ENCODE results near the gene DST. TPM values are rescaled to one million over a fixed set of nuclear protein-coding genes. Genes with fewer than 3 reads are reported as not detected.

DST gene
- total RNA-seq, 1 donor from 2014 or later = 199 TPM

GRCh38 chr6:56432194-56432593, 210.5 kb downstream of the DST start:
- no peak for DNase-seq

- no peak for DNase-seq
These were observed 211.8 kb downstream of the DST start for GRCh38 chr6:56430629-56431600.

DNA sequence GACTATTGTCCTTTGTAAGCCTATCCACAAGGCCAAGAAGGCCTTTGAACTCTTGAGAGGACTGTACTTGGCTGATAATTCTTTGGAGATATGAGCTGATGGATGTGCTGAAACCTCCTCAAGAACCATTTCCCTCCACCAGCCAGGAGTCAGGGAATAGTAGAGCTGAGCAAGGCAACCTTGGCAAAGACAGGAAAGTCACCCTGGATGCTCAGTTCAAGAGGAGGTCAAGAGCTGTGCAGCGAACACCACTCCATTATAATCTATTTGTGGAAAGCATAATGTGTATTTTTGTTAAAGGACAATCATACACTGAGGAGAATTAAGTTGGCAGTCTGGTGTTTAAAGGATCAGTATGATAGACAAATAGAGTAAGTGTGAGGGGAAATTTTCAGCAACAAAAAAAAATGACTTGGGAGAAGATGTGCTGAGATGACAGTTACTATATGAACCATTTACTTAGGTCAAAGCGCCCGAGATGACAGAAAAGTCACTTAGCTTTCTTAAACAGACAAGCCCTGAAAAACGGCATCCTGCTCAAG, 218.1 kb downstream of the DST start:
- DNase-seq = no peak

DNA sequence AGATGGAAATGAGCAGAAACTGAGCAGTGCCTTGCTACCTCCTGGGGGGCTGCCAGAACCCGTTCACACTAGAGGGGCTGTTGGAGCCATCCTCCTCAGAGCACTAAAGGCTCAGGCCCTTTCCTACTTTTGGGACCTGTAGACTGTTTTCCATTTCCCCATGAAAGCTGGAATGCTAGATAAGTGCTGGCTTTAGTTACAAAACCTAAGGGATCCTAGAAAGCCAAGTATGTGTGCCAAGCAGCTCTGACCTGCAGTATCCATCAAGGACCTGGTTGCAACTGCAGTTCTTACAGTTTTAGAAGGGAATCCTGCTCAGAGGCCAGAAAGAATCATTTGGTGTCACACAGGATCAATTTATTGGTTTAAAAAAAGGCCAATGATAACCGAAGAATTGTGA, 218.6 kb downstream of the DST start:
- DNase-seq = no peak

GRCh38 chr6:56420296-56420695, 222.4 kb downstream of the DST start:
- DNase-seq = no peak

GRCh38 chr6:56419191-56419590, 223.5 kb downstream of the DST start:
- DNase-seq = no peak

DNA sequence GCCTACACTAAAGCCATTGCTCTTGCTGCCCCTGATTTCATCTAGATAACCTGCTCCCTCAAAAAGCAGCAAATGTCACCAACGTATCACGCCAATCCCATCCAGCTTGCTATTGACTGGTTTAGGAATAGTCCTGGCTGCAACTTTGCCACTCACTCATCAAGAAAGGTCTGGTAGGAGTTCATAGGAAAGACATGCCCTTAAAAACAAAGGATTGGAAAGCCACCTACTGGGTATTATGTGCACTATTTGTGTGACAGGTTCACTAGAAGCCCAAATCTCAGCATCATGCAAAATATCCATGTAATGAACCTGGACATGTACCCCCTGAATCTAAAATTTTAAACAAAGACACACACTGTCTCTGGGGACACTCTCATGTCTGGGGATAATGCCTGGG, 224.9 kb downstream of the DST start:
- no peak for DNase-seq

DNA sequence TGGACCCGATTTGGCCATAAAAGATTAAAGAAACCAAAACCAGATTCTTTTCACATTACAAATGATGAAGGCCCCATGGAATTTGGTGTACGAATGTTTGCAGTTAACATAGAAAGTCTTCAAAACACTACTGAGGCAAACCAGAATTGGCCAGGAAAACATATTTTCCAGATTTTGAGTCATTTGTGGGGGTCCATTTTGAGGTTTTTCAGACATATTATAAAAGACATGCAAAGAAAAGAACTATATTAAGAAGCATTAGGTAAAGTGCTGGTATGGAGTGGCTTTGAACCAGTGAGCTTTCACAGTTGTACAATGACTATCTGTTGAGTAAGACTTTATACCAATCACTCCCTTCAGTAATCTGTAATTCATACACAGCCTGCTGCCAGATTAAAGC, 226.4 kb downstream of the DST start:
- DNase-seq = no peak

GRCh38 chr6:56408976-56409375, 233.7 kb downstream of the DST start:
- DNase-seq = no peak

Data from dermis blood vessel endothelial cell (primary cell).